H1 (cell line): ENCODE results near the gene PMEPA1.

Source experiments
- CHD2 ChIP-seq: IDR thresholded peaks from 2 replicates; pipeline ENCODE4 v1.6.1; 2012; ENCODE audit warnings: low read length, improper control_type of control experiment
- EP300 ChIP-seq, 2 experiments: IDR thresholded peaks; 1 replicate in 1 of 2; 2 replicates in 1 of 2; pipeline ENCODE4 v1.6.1; 2011 to 2012; ENCODE audit warnings: low read depth in 2 of 2, low read length in 2 of 2, mild to moderate bottlenecking in 2 of 2, borderline replicate concordance in 1 of 2, inconsistent platforms in 1 of 2, moderate library complexity in 1 of 2
- NRF1 ChIP-seq: IDR thresholded peaks from 2 replicates; pipeline ENCODE4 v1.6.1; 2011; ENCODE audit warnings: mild to moderate bottlenecking, low read depth, low read length, improper control_type of control experiment
- POLR2A ChIP-seq, 2 experiments: IDR thresholded peaks; 1 replicate in 1 of 2; 2 replicates in 1 of 2; pipeline ENCODE4 v1.6.1; 2011; ENCODE audit warnings: low read depth in 2 of 2, low read length in 2 of 2, mild to moderate bottlenecking in 2 of 2; ENCODE audit errors: control extremely low read depth in 1 of 2
- RBBP5 ChIP-seq: IDR thresholded peaks from 2 replicates; pipeline ENCODE4 v1.7.1; 2012; ENCODE audit warnings: low read depth, mild to moderate bottlenecking, inconsistent platforms, low read length, moderate library complexity, borderline replicate concordance
- RFX5 ChIP-seq: IDR thresholded peaks from 2 replicates; pipeline ENCODE4 v1.6.1; 2011; ENCODE audit warnings: low read depth, low read length, improper control_type of control experiment, borderline replicate concordance
- SIX5 ChIP-seq: IDR thresholded peaks from 2 replicates; pipeline ENCODE4 v1.6.1; 2011; ENCODE audit warnings: mild to moderate bottlenecking, low read depth, low read length
- TAF1 ChIP-seq: IDR thresholded peaks from 2 replicates; pipeline ENCODE4 v1.6.1; 2011; ENCODE audit warnings: mild to moderate bottlenecking, low read depth, low read length
- TF ChIP-seq, protein P1 (sequence below), 3 experiments: IDR thresholded peaks; 1 replicate in 2 of 3; 2 replicates in 1 of 3; pipeline versions ENCODE4 v1.5.1 to v1.6.1; 2011; ENCODE audit warnings: low read length in 3 of 3, mild to moderate bottlenecking in 3 of 3, inconsistent platforms in 2 of 3, low read depth in 1 of 3, moderate library complexity in 1 of 3; ENCODE audit not compliant: insufficient read depth in 1 of 3; ENCODE audit errors: control extremely low read depth in 1 of 3
- TF ChIP-seq, protein P2 (sequence below): fragments of 300-600 bp; sonication (generic); IDR thresholded peaks from 2 replicates; pipeline ENCODE4 v1.7.1; 2012; ENCODE audit warnings: low read length, moderate library complexity, mild to moderate bottlenecking, inconsistent platforms; ENCODE audit not compliant: insufficient replicate concordance

DNA sequence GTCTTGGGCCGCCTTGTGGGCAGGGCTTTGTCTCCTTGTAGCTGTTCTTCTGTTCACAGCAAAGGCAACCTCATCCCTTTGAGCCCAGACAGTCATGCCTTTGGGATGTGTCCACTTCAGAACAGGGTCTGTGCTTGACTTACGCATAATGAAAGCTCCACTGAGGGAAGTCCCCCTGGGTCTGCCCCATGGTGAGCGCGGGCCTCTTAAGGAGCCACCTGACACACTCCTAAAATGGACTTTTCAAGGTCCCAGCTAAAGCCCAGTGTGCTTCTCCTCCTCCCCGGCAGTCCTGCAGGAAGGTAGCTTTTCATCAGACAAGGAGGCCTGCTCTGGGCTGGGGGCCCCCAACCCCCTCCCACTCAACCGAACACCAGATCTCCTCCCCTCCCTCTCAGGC, 24.9 kb upstream of the PMEPA1 start:
- TF ChIP-seq SIX5 (no peak), RFX5 (no peak), RBBP5 (no peak), TAF1 (no peak), CHD2 (no peak), EP300 (IDR thresholded peaks at IDR 0.05; ENCODE audit: borderline replicate concordance in 1 of 2, low read depth in 2 of 2, low read length in 2 of 2) (no peak), POLR2A (IDR thresholded peaks at IDR 0.05; ENCODE audit: control extremely low read depth in 1 of 2, low read depth in 2 of 2, low read length in 2 of 2) (no peak), NRF1 (no peak)
- TF ChIP-seq, protein P1, sequence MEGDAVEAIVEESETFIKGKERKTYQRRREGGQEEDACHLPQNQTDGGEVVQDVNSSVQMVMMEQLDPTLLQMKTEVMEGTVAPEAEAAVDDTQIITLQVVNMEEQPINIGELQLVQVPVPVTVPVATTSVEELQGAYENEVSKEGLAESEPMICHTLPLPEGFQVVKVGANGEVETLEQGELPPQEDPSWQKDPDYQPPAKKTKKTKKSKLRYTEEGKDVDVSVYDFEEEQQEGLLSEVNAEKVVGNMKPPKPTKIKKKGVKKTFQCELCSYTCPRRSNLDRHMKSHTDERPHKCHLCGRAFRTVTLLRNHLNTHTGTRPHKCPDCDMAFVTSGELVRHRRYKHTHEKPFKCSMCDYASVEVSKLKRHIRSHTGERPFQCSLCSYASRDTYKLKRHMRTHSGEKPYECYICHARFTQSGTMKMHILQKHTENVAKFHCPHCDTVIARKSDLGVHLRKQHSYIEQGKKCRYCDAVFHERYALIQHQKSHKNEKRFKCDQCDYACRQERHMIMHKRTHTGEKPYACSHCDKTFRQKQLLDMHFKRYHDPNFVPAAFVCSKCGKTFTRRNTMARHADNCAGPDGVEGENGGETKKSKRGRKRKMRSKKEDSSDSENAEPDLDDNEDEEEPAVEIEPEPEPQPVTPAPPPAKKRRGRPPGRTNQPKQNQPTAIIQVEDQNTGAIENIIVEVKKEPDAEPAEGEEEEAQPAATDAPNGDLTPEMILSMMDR (IDR thresholded peaks at IDR 0.05; ENCODE audit: control extremely low read depth in 1 of 3, insufficient read depth in 1 of 3, low read depth in 1 of 3, low read length in 3 of 3): no peak
- TF ChIP-seq, protein P2, sequence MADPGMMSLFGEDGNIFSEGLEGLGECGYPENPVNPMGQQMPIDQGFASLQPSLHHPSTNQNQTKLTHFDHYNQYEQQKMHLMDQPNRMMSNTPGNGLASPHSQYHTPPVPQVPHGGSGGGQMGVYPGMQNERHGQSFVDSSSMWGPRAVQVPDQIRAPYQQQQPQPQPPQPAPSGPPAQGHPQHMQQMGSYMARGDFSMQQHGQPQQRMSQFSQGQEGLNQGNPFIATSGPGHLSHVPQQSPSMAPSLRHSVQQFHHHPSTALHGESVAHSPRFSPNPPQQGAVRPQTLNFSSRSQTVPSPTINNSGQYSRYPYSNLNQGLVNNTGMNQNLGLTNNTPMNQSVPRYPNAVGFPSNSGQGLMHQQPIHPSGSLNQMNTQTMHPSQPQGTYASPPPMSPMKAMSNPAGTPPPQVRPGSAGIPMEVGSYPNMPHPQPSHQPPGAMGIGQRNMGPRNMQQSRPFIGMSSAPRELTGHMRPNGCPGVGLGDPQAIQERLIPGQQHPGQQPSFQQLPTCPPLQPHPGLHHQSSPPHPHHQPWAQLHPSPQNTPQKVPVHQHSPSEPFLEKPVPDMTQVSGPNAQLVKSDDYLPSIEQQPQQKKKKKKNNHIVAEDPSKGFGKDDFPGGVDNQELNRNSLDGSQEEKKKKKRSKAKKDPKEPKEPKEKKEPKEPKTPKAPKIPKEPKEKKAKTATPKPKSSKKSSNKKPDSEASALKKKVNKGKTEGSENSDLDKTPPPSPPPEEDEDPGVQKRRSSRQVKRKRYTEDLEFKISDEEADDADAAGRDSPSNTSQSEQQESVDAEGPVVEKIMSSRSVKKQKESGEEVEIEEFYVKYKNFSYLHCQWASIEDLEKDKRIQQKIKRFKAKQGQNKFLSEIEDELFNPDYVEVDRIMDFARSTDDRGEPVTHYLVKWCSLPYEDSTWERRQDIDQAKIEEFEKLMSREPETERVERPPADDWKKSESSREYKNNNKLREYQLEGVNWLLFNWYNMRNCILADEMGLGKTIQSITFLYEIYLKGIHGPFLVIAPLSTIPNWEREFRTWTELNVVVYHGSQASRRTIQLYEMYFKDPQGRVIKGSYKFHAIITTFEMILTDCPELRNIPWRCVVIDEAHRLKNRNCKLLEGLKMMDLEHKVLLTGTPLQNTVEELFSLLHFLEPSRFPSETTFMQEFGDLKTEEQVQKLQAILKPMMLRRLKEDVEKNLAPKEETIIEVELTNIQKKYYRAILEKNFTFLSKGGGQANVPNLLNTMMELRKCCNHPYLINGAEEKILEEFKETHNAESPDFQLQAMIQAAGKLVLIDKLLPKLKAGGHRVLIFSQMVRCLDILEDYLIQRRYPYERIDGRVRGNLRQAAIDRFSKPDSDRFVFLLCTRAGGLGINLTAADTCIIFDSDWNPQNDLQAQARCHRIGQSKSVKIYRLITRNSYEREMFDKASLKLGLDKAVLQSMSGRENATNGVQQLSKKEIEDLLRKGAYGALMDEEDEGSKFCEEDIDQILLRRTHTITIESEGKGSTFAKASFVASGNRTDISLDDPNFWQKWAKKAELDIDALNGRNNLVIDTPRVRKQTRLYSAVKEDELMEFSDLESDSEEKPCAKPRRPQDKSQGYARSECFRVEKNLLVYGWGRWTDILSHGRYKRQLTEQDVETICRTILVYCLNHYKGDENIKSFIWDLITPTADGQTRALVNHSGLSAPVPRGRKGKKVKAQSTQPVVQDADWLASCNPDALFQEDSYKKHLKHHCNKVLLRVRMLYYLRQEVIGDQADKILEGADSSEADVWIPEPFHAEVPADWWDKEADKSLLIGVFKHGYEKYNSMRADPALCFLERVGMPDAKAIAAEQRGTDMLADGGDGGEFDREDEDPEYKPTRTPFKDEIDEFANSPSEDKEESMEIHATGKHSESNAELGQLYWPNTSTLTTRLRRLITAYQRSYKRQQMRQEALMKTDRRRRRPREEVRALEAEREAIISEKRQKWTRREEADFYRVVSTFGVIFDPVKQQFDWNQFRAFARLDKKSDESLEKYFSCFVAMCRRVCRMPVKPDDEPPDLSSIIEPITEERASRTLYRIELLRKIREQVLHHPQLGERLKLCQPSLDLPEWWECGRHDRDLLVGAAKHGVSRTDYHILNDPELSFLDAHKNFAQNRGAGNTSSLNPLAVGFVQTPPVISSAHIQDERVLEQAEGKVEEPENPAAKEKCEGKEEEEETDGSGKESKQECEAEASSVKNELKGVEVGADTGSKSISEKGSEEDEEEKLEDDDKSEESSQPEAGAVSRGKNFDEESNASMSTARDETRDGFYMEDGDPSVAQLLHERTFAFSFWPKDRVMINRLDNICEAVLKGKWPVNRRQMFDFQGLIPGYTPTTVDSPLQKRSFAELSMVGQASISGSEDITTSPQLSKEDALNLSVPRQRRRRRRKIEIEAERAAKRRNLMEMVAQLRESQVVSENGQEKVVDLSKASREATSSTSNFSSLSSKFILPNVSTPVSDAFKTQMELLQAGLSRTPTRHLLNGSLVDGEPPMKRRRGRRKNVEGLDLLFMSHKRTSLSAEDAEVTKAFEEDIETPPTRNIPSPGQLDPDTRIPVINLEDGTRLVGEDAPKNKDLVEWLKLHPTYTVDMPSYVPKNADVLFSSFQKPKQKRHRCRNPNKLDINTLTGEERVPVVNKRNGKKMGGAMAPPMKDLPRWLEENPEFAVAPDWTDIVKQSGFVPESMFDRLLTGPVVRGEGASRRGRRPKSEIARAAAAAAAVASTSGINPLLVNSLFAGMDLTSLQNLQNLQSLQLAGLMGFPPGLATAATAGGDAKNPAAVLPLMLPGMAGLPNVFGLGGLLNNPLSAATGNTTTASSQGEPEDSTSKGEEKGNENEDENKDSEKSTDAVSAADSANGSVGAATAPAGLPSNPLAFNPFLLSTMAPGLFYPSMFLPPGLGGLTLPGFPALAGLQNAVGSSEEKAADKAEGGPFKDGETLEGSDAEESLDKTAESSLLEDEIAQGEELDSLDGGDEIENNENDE: no peak
